GM19239 (cell line): ENCODE measurements around the gene KLHL29.

Experiments
- DNase-seq: peaks from one replicate; pipeline ENCODE4 v3.0.0; 2011; ENCODE audit warnings: low spot score; ENCODE audit not compliant: insufficient read length
- FAIRE-seq: peaks from 2 replicates; lab custom pipeline; 2011; peaks lifted over from hg19 to GRCh38; lab: Jason Lieb, UNC

KLHL29 gene

GRCh38 chr2:23419171-23420090, 34.5 kb downstream of the KLHL29 start:
- DNase-seq (no peak), FAIRE-seq (no peak)

DNA sequence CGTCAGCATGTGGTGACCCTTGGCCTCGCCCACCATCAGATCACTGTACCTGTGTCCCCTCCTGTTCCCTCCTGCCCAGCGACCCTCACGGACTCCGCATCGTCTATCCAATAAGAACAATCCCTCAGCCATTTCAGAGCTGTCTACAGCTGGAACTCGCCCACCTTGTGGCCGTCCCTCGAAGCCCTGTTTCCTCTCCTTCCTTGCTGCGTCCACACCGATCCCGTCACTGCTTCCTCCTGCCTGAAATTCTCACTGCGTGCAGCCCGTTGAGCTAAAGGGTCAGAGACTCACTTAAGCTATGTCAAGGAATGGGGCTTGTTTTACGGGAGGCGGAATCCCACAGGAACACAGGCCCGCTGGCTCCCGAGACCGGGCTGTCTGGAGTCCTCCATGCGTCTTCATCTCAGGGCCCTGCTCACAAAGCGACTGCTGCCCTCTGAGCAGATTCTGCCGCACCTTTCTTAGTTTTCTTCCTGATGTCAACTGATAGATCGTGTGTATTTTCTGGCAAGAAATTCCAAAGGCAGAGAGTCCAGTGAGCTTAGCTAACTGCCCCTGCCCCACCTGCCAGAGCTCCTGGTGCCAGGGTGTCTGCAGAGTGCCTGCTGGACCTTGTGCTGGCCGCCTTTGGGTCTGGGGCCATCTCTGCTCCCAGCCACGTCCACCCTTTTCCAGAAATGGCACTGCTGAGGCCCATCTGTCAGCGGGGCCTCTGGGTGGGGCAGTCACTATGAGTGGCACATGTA, 35.3 kb downstream of the KLHL29 start:
- DNase-seq (no peak), FAIRE-seq (no peak)

GRCh38 chr2:23420840-23421476, 36.0 kb downstream of the KLHL29 start:
- FAIRE-seq (no peak), DNase-seq (no peak)

DNA sequence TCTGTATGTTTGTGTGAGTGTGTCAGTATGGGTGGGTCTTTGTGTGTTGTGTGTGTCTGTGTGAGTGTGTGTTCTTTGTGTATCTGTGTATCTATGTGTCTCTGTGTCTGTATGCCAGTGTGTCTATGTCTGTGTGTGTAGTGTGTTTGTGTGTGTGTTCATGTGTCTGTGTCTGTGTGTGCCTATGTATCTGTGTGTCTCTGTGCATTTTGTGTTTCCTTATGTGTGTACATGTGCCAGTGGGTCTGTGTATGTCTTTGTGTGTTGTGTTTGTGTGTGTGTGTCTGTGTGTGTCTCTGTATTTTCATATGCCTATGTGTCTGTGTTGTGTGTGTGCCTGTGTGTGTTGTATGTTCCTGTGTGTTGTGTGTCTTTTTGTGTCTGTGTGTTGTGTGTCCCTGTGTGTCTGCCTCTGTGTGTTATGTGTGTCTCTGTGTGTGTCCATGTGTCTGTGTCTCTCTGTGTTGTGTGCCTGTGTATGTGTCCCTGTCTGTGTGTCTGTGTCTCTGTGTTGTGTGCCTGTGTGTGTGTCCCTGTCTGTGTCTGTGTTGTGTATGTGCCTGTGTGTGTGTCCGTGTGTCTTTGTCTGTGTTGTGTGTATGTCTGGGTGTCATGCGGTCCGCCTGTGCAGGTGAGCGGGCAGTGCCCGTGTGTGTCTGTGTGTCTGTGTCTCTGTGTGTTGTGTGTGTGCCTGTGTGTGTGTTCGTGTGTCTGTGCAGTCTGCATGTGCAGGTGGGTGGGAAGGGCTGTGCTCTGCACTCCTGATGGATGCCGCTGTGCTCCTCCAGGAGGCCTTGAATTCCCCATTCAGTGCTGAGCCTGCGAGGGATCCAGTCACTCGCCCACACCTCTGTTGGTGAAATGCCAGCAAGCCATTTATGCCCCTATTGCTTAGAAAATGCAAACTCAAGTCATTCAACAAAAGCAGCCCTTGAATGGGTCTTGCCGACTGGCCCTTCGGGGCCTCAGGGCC, 37.4 kb downstream of the KLHL29 start:
- DNase-seq (no peak), FAIRE-seq (no peak)

DNA sequence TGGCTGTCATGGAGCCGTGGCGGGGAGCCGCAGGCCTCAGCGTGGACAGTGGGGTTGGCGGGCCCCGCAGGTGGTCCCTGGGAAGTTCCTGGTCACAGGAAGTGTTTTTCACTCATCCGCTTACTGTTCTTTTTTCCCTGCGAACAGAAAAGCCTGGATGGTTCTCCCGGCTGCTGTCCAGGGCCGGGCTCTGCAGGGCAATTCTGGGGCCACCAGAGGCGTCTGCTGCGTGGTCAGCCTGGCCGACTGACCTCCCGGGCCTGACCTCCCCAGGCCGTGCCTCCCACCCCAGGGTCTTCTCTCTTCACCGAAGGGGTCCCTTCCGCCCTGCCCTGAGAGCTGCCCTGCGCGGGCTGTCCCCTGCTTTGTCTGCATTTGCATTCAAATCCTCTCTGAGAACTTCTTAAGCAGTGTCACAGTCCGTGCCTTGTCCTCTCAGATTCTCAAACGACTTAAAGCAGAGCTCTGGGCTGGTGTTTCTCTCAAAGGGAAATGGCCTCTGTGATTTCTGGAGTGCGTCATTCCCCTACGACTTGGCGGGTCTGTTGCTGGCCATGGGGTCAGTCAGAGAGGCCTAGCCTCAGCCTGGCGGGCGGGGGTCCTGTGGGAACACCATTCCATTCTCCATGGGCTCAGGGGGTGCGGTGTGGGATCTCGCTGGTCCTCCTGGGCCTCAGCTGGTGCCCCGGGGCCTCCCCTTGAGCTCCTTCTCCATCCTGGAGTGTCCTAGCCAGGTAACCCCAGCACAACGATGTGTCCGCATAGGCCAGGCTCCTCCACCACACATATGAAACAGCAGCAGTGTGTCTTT, 38.3 kb downstream of the KLHL29 start:
- FAIRE-seq: no peak
- no peak for DNase-seq

DNA sequence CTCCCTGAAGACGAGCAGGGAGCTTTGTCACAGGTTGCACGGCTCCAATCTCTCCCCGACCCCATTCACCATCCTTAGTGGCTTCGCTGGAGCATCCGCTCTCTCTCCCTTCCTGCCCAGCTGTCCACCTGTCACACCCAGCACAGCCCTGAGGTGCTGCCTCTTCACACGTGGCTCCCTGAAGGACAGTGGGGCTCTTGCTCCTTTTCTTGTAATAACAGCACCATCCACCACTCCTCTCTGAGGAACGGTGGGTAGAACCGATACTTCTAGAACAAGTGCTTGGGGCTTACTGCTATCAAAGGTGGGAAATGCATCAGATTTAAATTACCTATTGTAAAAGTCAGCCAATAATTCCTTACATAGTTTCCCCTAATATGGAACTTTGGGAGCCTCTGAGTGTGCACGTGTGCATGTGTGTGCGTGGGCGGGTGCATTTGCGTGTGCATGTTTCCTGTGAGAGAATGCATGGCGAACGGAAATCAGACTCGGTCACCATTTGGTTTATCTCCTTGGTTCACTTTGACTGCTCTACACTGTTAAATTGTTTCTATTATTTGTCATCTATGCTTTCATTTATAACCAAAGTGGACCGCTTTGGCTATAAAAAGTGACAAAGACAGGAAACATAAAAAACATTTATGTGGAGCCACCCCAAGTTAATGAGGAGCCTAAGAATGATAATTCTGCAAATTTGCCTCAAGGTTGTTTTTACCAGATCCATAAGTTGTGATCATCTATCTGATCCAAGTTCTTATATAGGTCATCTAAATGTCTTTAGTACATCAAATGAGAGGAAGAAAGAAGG, 39.1 kb downstream of the KLHL29 start:
- DNase-seq (no peak), FAIRE-seq (no peak)

DNA sequence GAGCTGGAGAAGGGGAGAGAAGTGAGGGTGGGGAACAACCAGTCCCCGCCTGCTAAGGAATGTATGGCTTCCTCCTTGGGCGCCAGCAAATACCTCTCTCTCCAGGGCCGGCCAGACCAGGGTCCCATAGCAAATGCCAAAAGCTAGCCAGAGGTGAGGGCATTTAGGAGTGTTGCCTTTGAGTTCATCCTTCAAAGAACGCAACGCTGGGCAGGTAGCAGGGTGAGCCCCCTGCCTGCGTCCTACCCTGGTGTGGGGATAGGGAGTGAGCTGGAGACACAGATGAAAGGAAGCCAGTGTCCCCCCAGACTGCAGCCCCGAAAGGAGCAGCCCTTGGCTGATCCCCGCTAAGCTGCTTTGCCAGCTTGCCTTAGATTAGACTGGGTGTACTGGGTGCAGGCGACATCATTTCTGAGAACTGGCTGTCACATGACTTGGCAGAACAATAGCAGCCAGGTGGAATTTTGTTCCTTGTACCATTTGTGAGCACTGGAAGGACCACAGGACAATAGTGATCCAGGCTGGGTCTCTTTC, 40.4 kb downstream of the KLHL29 start:
- FAIRE-seq: no peak
- DNase-seq: no peak

GRCh38 chr2:23425885-23426262, 40.9 kb downstream of the KLHL29 start:
- FAIRE-seq (no peak), DNase-seq (no peak)

- DNase-seq (no peak), FAIRE-seq (no peak)
These were observed 41.4 kb downstream of the KLHL29 start for GRCh38 chr2:23426263-23426905.

DNA sequence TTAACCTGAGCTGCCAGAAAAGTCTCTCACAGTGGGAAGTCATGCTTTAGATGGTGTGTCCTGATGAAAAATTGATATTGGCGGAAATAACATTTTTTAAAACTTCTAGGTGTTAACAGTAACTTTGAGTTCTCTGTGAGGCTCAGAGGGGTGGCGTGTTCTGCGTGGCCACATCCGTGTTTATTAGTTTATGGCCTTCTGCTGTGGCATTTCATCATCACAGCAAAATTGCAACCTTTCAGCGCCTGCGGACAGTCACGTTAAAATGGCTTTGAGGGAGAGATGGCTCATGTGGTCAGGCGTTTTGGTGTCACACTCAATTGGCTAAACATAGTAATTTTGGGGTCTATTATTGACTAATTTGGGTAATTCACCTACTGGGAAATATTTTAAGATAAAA, 42.4 kb downstream of the KLHL29 start:
- no peak for DNase-seq
- FAIRE-seq: no peak

GRCh38 chr2:23427976-23428375, 43.0 kb downstream of the KLHL29 start:
- DNase-seq (no peak), FAIRE-seq (no peak)

DNA sequence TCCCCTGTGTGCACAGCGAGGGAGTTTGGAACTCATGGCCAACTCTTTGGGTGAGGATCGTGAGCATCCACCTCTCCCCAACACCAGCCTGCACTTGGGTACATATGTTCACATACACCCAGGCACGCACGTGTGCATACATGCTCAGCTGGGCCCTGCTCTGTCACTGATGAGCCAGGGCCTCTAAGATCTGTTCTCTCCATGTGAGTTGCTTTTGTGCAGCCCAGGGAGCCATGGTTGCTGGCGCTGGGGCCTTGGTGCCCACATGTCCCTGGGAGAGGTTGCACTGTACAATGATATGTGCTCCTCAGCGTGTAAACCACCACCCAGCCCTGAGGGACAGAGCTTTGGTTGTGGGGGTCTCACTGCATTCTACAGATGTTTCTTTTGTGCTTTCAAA, 44.1 kb downstream of the KLHL29 start:
- FAIRE-seq (no peak), DNase-seq (no peak)

GRCh38 chr2:23430263-23430662, 45.3 kb downstream of the KLHL29 start:
- DNase-seq (no peak), FAIRE-seq (no peak)

DNA sequence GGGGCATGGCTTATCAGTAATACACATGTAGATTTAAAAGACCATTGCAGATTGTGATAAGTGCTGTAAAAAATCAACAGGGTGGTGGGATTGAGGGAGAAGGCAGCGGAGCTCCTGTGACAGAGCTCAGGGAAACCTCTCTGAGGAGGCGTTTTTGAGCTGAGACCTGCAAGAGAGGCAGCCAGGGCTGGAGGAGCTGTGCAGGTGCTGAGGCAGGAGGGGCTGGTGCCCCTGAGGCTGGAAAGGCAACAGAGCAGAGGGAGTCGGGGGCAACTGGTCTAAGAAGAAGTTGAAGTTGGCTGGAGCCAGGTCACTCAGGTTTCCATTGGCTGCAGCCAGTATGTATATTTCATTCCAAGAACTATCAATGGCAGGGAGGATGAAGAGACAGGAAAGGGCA, 47.6 kb downstream of the KLHL29 start:
- DNase-seq: no peak
- no peak for FAIRE-seq

- DNase-seq: no peak
- no peak for FAIRE-seq
These were observed 48.3 kb downstream of the KLHL29 start for GRCh38 chr2:23433282-23433681.

DNA sequence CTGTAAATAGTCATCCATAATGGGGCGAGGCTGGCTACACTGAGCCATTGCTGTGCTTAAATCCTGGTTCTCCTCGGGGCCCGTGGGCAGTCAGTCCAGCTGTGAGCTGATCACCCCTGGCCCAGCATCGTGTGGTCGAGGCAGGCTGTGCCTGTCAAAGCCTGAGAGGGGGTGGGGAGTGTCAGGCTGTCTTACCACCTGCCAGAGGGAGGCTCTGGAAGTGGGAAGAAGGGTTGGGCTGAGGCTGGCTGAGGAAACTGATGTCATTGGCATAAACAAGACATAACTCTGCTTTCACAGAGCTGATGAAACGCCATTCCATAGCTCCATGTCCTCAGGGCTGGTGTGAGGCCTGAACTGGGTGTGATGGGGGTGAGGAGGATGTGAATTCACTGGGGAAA, 49.7 kb downstream of the KLHL29 start:
- FAIRE-seq: no peak
- no peak for DNase-seq

DNA sequence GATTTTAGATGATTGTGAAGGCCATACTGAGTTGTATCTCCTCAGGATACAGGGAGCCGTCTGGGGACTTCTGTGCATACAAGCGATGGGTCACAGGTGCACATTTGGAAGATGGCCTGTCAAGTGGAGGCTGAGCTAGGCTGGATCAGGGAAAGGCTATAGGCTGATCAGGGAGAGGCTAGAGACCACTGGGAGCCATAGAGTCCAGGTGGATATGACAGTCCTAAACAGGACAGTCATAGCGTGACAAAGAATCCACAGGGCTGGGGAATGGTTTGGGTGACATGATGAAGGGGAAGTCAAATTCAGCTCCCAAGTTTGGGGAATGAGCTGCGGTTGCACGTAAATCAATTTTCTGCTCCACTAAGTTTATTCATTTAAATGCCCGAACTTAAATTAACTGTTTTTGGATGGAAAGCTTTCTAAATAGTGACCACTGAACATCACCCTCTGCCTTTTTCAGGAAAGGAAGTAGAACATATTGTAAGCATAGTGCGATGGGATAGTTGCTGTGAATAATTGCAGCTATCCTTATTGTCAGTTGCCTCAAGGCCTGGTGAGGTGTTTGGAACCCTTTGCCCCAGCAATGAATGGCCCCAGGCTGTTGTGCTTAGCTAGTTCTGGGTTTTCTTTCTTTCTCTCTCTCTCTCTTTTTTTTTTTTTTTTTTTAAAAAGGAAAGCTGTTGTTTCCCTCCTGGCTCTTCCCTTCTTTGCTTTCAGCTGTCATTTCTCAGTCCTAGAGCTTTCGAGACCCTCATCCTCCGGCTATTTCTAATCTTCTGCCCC, 50.5 kb downstream of the KLHL29 start:
- DNase-seq (no peak), FAIRE-seq (no peak)
